Neural progenitor cell (in vitro differentiated cells): ENCODE results near the gene MAP4K3. TPM values are rescaled to one million over a fixed set of nuclear protein-coding genes. Genes with fewer than 3 reads are reported as not detected.

Experiments used
- DNase-seq: peaks from one replicate; pipeline ENCODE4 v3.0.0-alpha.2; 2016; ENCODE audit warnings: low spot score
- H2AFZ ChIP-seq: fragments of 200-600 bp; sonication (generic); replicated peaks from 2 replicates; pipeline ENCODE4 v1.6.1; 2016; ENCODE audit warnings: antibody characterized with exemption
- H3F3A ChIP-seq: fragments of 200-600 bp; sonication (generic); 2 replicates; pipeline ENCODE4 v1.6.1; 2016; ENCODE audit warnings: antibody characterized with exemption, low read depth
- H3K27ac ChIP-seq: fragments of 200-600 bp; sonication (generic); 2 replicates; pipeline ENCODE4 v1.5.1; 2016; ENCODE audit warnings: mild to moderate bottlenecking
- H3K27me3 ChIP-seq: fragments of 200-600 bp; sonication (generic); 2 replicates; pipeline ENCODE4 v1.6.1; 2016; ENCODE audit warnings: mild to moderate bottlenecking, moderate library complexity
- H3K36me3 ChIP-seq: fragments of 200-600 bp; sonication (generic); 2 replicates; pipeline ENCODE4 v1.5.1; 2016
- H3K4me1 ChIP-seq: fragments of 200-600 bp; sonication (generic); 2 replicates; pipeline ENCODE4 v1.6.1; 2016; ENCODE audit warnings: mixed run types
- H3K4me2 ChIP-seq: fragments of 200-600 bp; sonication (generic); 2 replicates; pipeline ENCODE4 v1.6.1; 2016
- H3K4me3 ChIP-seq: fragments of 200-600 bp; sonication (generic); 2 replicates; pipeline ENCODE4 v1.5.1; 2016
- H3K79me2 ChIP-seq: fragments of 200-600 bp; sonication (generic); 2 replicates; pipeline ENCODE4 v1.6.1; 2016; ENCODE audit warnings: low read depth
- H3K9ac ChIP-seq: fragments of 200-600 bp; sonication (generic); 2 replicates; pipeline ENCODE4 v1.6.1; 2016
- H3K9me3 ChIP-seq: fragments of 200-600 bp; sonication (generic); 2 replicates; pipeline ENCODE4 v1.5.1; 2016; ENCODE audit warnings: low read depth
- H4K20me1 ChIP-seq: fragments of 200-600 bp; sonication (generic); 2 replicates; pipeline ENCODE4 v1.6.1; 2016; ENCODE audit warnings: low read depth
- H3K27ac Mint-ChIP-seq: 3 replicates; pipeline ENCODE4 v1.8.0; 2021; ENCODE audit warnings: mixed read lengths
- H3K27me3 Mint-ChIP-seq: 2 replicates; pipeline ENCODE4 v1.8.0; 2022; ENCODE audit warnings: low read depth, mild to moderate bottlenecking, inconsistent platforms, moderate library complexity, mixed read lengths; ENCODE audit not compliant: insufficient read depth
- H3K36me3 Mint-ChIP-seq: 3 replicates; pipeline ENCODE4 v1.8.0; 2021; ENCODE audit warnings: mixed read lengths
- H3K4me1 Mint-ChIP-seq: 3 replicates; pipeline ENCODE4 v1.8.0; 2021; ENCODE audit warnings: mixed read lengths
- H3K4me3 Mint-ChIP-seq: 3 replicates; pipeline ENCODE4 v1.8.0; 2021; ENCODE audit warnings: mild to moderate bottlenecking, moderate library complexity, mixed read lengths
- H3K9me3 Mint-ChIP-seq: 3 replicates; pipeline ENCODE4 v1.8.0; 2020; ENCODE audit warnings: mixed read lengths
- CTCF ChIP-seq: fragments of 200-600 bp; sonication (generic); IDR thresholded peaks from 2 replicates; pipeline ENCODE4 v1.5.1; 2017; ENCODE audit warnings: antibody characterized with exemption, mild to moderate bottlenecking
- EZH2 ChIP-seq: fragments of 200-600 bp; sonication (generic); IDR thresholded peaks from 2 replicates; pipeline ENCODE4 v1.6.1; 2017; ENCODE audit warnings: antibody characterized with exemption, mild to moderate bottlenecking, moderate library complexity
- EZH2phosphoT487 ChIP-seq: fragments of 200-600 bp; sonication (generic); IDR thresholded peaks from 2 replicates; pipeline ENCODE4 v1.6.1; 2017; ENCODE audit warnings: antibody characterized with exemption
- total RNA-seq: library from RNA; depleted of rRNA; stranded (reverse); fragments of >200 nt; gene quantifications from 2 replicates; pipeline ENCODE4 v1.2.3, GENCODE V29; 2015; ENCODE audit warnings: low replicate concordance

Gene MAP4K3
- total RNA-seq, 1 donor from 2014 or later: 79.5 TPM

- Mint-ChIP-seq H3K27me3 (no peaks in the 10 kb centered on the region), H3K9me3 (no peaks in the 10 kb centered on the region), H3K4me1 (no peaks in the 10 kb centered on the region), H3K27ac (no peak overlapping the region), H3K4me3 (no peak overlapping the region), H3K36me3 (peaks cover 20% of the 10 kb centered on the region)
- Histone ChIP-seq H3K9ac (no peak overlapping the region), H3F3A (no peaks in the 10 kb centered on the region), H3K27ac (peak overlapping the region; percentile 31), H3K4me2 (no peak overlapping the region), H4K20me1 (no peaks in the 10 kb centered on the region), H3K4me1 (no peaks in the 10 kb centered on the region), H3K79me2 (no peaks in the 10 kb centered on the region), H3K27me3 (no peaks in the 10 kb centered on the region), H3K36me3 (peaks cover 18% of the 10 kb centered on the region), H3K4me3 (no peak overlapping the region), H2AFZ (no peak overlapping the region), H3K9me3 (no peaks in the 10 kb centered on the region)
- no peak for DNase-seq
- no peak for TF ChIP-seq EZH2phosphoT487
- no peak for TF ChIP-seq EZH2
Observed at GRCh38 chr2:39269941-39270340, 167.1 kb downstream of the MAP4K3 start.

- no peaks in the 10 kb centered on the region for H4K20me1 ChIP-seq
- H3K4me3 ChIP-seq: no peak overlapping the region
- H3K4me1 ChIP-seq: no peaks in the 10 kb centered on the region
- H3K79me2 ChIP-seq: no peaks in the 10 kb centered on the region
- Mint-ChIP-seq H3K36me3 (peaks cover 21% of the 10 kb centered on the region), H3K27ac (no peak overlapping the region), H3K4me3 (no peak overlapping the region), H3K27me3 (no peaks in the 10 kb centered on the region), H3K9me3 (no peaks in the 10 kb centered on the region), H3K4me1 (no peaks in the 10 kb centered on the region)
- H3K4me2 ChIP-seq: no peak overlapping the region
- H3K36me3 ChIP-seq: peaks cover 7% of the 10 kb centered on the region
- H3F3A ChIP-seq: no peaks in the 10 kb centered on the region
- no peak overlapping the region for H3K27ac ChIP-seq
- no peak overlapping the region for H2AFZ ChIP-seq
- H3K9me3 ChIP-seq: no peaks in the 10 kb centered on the region
- DNase-seq: no peak
- no peak overlapping the region for H3K9ac ChIP-seq
- no peaks in the 10 kb centered on the region for H3K27me3 ChIP-seq
- TF ChIP-seq CTCF: no peak
Observed at GRCh38 chr2:39266916-39267434, 170.1 kb downstream of the MAP4K3 start.

GRCh38 chr2:39266139-39266805 is 170.8 kb downstream of the MAP4K3 start:
- Histone ChIP-seq H4K20me1 (no peaks in the 10 kb centered on the region), H3K79me2 (no peaks in the 10 kb centered on the region), H2AFZ (no peak overlapping the region), H3K9ac (no peak overlapping the region), H3K36me3 (peaks cover 3% of the 10 kb centered on the region), H3K27ac (no peak overlapping the region), H3K4me2 (no peak overlapping the region), H3K4me3 (no peak overlapping the region), H3F3A (no peaks in the 10 kb centered on the region), H3K27me3 (no peaks in the 10 kb centered on the region), H3K9me3 (no peaks in the 10 kb centered on the region), H3K4me1 (no peaks in the 10 kb centered on the region)
- H3K9me3 Mint-ChIP-seq: no peaks in the 10 kb centered on the region
- no peaks in the 10 kb centered on the region for H3K27me3 Mint-ChIP-seq
- no peak for DNase-seq
- no peak overlapping the region for H3K4me3 Mint-ChIP-seq
- H3K27ac Mint-ChIP-seq: no peak overlapping the region
- H3K4me1 Mint-ChIP-seq: no peaks in the 10 kb centered on the region
- TF ChIP-seq CTCF: no peak
- TF ChIP-seq EZH2: no peak
- TF ChIP-seq EZH2phosphoT487: no peak
- H3K36me3 Mint-ChIP-seq: peaks cover 22% of the 10 kb centered on the region

- H3K27ac Mint-ChIP-seq: no peak overlapping the region
- no peaks in the 10 kb centered on the region for H3K4me1 Mint-ChIP-seq
- no peaks in the 10 kb centered on the region for H3K9me3 Mint-ChIP-seq
Observed at GRCh38 chr2:39265315-39265714, 171.8 kb downstream of the MAP4K3 start.

More at GRCh38 chr2:39265315-39265714, 171.8 kb downstream of the MAP4K3 start:
- H3K79me2 ChIP-seq: no peaks in the 10 kb centered on the region
- no peaks in the 10 kb centered on the region for H4K20me1 ChIP-seq
- H2AFZ ChIP-seq: no peak overlapping the region
- Mint-ChIP-seq H3K4me3 (no peak overlapping the region), H3K27me3 (no peaks in the 10 kb centered on the region), H3K36me3 (peaks cover 23% of the 10 kb centered on the region)
- no peak for TF ChIP-seq EZH2
- no peak for TF ChIP-seq EZH2phosphoT487
- TF ChIP-seq CTCF: no peak
- no peaks in the 10 kb centered on the region for H3F3A ChIP-seq
- H3K27ac ChIP-seq: no peak overlapping the region
- no peak overlapping the region for H3K4me3 ChIP-seq
- H3K4me1 ChIP-seq: no peaks in the 10 kb centered on the region
- DNase-seq: no peak
- no peak overlapping the region for H3K4me2 ChIP-seq
- H3K27me3 ChIP-seq: no peaks in the 10 kb centered on the region
- no peaks in the 10 kb centered on the region for H3K9me3 ChIP-seq
- no peaks in the 10 kb centered on the region for H3K36me3 ChIP-seq
- no peak overlapping the region for H3K9ac ChIP-seq
